NCI-H146 treated with DMSO at 0.1 percent for 48 hours (cell line): ENCODE measurements around the gene IL1RAPL1.

Experiments used
- DNase-seq: peaks from one replicate; lab custom pipeline; 2025; ENCODE audit not compliant: unreplicated experiment; lab: John Stamatoyannopoulos, UW

Gene IL1RAPL1

GRCh38 chrX:28960063-28960462 lies 372.8 kb downstream of the IL1RAPL1 start:
- no peak for DNase-seq

- no peak for DNase-seq
These were observed 379.1 kb downstream of the IL1RAPL1 start for GRCh38 chrX:28966331-28966730.

DNA sequence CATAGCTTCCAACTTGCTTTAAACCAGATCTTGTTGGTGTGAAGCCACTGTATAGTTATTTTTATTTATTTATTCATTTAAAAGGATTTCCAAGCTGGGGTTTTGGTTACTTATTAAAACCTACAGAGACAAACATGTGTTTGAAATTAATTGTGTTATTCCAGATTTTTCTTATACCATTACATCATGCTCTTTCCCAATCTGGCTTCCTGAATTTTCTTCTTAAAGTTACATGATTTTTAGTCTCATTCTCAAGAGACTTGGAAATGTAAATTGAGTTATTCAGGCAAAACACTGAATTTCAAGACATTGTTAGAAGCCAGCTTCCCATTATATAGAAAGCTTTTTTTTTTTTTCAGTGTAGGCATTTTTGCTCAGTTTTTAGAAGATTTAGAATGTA lies 381.9 kb downstream of the IL1RAPL1 start:
- no peak for DNase-seq

GRCh38 chrX:28979877-28980276 lies 392.6 kb downstream of the IL1RAPL1 start:
- DNase-seq = no peak

GRCh38 chrX:28981952-28982351 lies 394.7 kb downstream of the IL1RAPL1 start:
- no peak for DNase-seq

DNA sequence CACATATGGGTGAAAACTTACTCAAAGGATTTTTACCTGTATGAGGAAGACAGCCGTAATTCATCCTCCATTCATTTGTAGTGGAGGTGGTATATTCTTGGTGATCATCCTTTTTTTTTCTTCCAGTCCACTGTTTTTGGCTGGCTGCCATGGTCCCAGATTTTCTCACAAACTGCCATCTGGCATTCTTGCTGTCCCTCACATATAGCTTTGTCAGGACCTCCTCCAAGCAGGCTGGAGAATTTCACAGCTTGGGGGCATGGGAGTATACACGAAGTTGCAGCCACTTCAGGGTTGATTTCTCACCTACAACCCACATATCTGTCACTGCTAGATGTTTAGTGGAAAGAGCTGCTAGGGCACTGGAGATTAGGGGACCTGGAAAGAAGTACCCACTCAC lies 401.0 kb downstream of the IL1RAPL1 start:
- no peak for DNase-seq

- no peak for DNase-seq
These were observed 410.6 kb downstream of the IL1RAPL1 start for GRCh38 chrX:28997706-28998463.

DNA sequence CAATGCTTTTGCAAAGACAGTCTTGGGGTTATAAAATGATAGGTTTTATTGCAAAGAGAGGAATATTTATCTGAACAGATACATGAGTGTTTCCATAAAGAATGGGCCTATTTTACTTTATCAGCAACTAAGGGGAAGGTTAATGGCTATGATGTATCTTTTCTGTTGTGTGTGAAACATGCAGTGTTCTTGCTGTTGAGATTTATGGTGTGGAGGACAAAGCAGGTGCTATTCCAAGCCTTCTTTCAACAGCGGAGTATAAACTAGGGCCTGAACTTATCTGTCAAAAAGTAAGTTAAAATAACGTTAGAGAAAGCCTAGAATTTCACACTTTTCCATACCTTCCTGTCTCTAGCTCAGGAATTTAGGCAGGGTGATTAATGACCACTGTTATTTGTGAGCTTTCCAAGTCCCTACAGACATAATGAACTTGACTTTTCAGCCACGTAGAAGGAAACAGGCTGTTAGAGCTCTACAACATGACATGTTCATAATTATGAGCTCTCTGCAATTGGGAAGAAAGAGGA lies 411.4 kb downstream of the IL1RAPL1 start:
- no peak for DNase-seq

GRCh38 chrX:29012867-29013266 lies 425.6 kb downstream of the IL1RAPL1 start:
- DNase-seq = no peak

GRCh38 chrX:29023207-29023606 lies 436.0 kb downstream of the IL1RAPL1 start:
- no peak for DNase-seq

GRCh38 chrX:29024871-29025270 lies 437.6 kb downstream of the IL1RAPL1 start:
- no peak for DNase-seq

- no peak for DNase-seq
These were observed 452.3 kb downstream of the IL1RAPL1 start for GRCh38 chrX:29039501-29039900.

DNA sequence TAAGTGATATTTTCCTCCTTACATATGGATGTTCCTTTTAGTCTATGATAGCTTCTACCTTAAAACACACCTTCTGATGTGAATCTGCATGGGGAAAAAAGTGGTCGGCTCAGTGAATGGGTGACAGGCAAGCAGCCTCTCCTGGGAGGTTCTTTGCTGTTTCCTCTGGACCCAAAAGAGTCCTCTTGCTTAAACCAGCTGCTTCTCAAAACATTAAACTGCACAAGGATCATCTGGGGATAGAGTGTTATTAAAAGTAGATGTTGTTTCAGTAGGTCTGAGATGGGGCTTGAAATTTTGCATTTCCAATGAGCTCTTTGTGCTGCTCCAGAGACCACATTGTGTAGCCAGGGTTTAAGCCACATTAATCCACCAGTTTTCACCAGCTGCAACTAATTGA lies 452.9 kb downstream of the IL1RAPL1 start:
- DNase-seq = no peak

DNA sequence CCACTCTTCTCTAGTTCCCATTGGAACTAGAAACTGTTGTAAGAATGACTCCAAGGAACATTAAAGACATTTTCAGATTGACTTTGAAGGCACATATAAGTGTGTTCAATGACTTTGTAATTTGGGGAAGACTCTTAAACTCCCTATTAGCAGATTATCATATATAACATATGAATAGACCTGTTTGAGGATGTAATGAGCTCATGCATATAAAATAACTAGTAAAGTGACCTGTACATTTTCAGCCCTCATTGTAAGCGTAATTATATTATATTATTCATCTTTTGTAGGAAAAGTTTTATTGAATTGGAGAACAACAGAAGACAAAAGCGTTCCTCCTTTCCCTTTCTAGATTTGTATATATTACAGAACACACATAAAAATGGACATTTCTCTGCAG lies 455.1 kb downstream of the IL1RAPL1 start:
- DNase-seq = no peak

DNA sequence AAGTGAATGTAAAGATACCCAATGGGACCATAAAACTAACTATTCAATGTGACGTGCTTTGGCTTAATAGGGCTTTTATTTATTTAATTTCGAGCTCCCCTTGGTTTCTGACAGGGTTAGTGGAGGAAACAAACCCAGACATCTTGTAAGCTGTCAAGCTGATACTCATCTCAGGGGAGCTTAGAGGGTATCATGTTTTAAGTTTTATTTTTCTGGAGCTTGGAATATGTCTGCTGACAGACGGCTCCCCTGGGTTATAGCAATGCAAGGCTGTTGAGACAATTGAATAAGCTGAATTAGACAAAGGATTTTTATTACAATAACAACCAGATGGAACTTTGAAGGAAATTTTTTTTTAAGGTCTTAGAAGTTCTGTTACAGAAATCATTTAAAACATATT lies 456.5 kb downstream of the IL1RAPL1 start:
- DNase-seq = no peak

GRCh38 chrX:29044423-29045184 lies 457.4 kb downstream of the IL1RAPL1 start:
- no peak for DNase-seq

GRCh38 chrX:29065477-29065876 lies 478.2 kb downstream of the IL1RAPL1 start:
- no peak for DNase-seq

DNA sequence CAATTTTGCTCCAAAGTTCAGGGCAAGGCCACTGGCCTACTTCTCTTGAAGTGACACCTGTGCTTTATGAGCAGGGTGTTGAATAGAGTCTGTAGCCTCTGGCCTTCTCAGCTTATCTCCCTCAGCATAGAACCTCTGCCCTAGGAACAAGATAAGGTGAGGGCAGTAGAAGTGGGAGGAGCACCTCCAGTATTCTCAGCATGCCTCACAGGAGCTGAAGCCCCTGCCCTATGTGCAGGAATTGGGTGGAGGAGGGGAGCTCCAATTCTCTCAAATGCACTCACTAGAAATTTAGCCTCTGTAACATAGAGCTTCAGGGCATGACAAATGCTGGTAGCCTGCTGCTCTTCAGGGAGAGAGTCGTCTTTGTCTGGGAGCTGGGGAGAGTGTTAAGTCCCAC lies 479.3 kb downstream of the IL1RAPL1 start:
- no peak for DNase-seq

- no peak for DNase-seq
These were observed 480.1 kb downstream of the IL1RAPL1 start for GRCh38 chrX:29067351-29067750.

GRCh38 chrX:29071525-29072320 lies 484.5 kb downstream of the IL1RAPL1 start:
- DNase-seq = no peak

GRCh38 chrX:29082558-29082957 lies 495.3 kb downstream of the IL1RAPL1 start:
- DNase-seq = no peak
